Measurements from ENCODE around the gene ACSM4.
"Not testable (repeated sequence)": the region's sequence is repeated elsewhere in the genome, so short reads cannot be mapped to it uniquely, and the experiment has no call there.

ACSM4 gene

DNA sequence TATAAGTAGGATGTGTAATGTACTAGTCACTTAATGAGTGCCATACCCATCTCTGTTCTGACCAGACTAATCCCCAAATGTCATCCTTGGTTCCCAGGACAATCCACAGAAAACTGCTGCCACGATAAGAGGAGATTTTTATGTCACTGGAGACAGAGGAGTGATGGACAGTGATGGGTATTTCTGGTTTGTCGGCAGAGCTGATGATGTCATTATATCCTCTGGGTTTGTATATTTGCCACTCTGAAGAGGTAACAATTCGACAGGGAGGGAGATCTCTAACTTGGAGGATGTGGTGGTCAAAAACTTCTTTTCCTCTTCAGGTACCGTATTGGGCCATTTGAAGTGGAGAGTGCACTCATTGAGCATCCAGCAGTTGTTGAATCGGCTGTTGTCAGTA, 20.3 kb downstream of the ACSM4 start:
- no peak overlapping the region for H3K4me3 ChIP-seq (ENCODE audit: low read length)
- TF ChIP-seq, protein P1, sequence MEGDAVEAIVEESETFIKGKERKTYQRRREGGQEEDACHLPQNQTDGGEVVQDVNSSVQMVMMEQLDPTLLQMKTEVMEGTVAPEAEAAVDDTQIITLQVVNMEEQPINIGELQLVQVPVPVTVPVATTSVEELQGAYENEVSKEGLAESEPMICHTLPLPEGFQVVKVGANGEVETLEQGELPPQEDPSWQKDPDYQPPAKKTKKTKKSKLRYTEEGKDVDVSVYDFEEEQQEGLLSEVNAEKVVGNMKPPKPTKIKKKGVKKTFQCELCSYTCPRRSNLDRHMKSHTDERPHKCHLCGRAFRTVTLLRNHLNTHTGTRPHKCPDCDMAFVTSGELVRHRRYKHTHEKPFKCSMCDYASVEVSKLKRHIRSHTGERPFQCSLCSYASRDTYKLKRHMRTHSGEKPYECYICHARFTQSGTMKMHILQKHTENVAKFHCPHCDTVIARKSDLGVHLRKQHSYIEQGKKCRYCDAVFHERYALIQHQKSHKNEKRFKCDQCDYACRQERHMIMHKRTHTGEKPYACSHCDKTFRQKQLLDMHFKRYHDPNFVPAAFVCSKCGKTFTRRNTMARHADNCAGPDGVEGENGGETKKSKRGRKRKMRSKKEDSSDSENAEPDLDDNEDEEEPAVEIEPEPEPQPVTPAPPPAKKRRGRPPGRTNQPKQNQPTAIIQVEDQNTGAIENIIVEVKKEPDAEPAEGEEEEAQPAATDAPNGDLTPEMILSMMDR (IDR thresholded peaks at IDR 0.05; ENCODE audit: insufficient read depth, low read depth, low read length, missing control alignments) = no peak

DNA sequence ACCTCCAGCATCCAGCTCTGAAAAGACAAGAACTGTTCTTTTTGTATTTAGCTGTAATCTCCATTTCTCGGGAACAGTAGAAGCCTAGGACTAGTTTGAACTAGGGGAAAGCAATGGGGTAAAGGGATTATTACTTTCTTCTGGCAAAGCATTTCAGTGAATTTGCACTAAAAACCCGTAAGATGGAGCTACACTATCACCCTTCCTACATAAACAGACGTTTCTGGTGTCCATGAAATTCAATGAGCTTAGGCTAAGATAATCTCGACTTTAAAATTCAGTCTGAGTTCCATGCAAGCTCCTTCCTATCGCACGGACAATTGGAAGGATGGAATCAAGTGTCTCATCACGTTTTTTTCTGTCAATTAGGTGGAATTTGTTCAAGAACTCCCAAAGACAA, 24.0 kb downstream of the ACSM4 start:
- TF ChIP-seq, protein P1 (IDR thresholded peaks at IDR 0.05; ENCODE audit: insufficient read depth, low read depth, low read length, missing control alignments) = no peak
- DNase-seq (ENCODE audit: low read depth) = no peak
- no peak overlapping the region for H3K4me3 ChIP-seq (ENCODE audit: low read length)

More for the DNA sequence above, 20.3 kb downstream of the ACSM4 start:
- no peak for DNase-seq (ENCODE audit: low read depth)

DNA sequence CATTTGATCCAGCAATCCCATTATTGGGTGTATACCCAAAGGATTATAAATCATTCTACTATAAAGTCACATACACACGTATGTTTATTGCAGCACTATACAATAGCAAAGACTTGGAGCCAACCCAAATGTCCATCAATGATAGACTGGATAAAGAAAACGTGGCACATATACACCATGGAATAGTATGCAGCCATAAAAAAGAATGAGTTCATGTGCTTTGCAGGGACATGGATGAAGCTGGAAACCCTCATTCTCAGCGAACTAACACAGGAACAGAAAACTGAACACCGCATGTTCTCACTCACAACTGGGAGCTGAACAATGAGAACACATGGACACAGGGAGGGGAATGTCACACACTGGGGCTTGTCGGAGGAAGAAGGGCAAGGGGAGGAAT, 33.9 kb downstream of the ACSM4 start:
- DNase-seq (ENCODE audit: low read depth); H3K4me3 ChIP-seq (ENCODE audit: low read length): not testable (repeated sequence)

DNA sequence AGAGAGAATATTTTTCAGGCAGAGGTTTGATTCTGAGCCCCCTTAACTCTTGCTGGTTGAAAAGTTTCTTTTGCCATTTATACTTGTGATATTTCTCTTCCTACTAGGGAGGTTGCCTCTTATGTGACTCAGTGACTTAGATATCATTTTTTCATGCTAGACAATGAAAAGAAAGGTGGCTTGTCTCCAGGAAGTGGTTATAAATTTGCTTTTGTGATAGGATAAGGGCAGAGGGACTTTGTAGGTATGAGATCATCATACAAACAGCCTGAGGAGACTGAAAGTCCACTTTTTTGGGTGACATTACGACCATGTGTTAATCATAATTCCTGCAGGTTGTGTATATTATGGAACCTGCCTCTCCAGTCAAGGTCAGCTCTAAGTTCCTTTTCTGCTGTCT, 35.8 kb downstream of the ACSM4 start:
- no peak overlapping the region for H3K4me3 ChIP-seq (ENCODE audit: low read length)
- TF ChIP-seq, protein P1 (IDR thresholded peaks at IDR 0.05; ENCODE audit: insufficient read depth, low read depth, low read length, missing control alignments) = no peak
- DNase-seq (ENCODE audit: low read depth) = no peak

DNA sequence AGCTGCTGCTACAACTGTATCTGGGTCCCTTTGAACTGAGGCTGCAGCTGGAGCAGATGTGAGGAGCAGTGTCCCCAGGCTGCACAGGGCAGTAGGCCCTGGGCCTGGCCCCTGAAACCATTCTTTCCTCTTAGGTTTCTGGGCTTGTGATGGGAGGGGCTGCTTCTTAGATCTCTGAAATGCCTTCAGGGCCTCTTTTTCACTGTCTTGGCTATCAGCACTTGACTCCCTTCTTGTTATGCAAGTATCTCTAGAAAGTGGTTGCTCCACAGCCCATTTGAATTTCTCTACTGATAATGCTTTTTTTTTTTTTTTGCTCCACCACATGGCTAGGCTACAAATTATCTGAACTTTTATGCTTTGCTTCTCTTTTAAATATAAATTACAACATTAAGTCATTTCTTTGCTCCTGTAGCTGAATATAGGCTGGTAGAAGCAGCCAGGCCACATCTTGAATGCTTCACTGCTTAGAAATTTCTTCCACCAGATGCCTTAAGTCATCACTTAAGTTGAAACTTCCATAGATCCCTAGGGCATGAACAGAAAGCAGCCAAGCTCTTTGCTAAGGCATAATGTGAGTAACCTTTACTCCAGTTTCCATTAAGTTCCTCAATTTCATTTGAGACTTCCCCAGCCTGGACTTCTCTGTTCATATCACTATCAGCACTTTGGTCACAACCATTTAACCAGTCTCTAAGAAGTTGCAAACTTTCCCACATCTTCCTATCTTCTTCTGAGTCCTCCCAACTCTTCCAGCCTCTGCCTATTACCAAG, 41.1 kb downstream of the ACSM4 start:
- no peak overlapping the region for H3K4me3 ChIP-seq (ENCODE audit: low read length)
- peak; percentile 16 for DNase-seq (ENCODE audit: low read depth)
- TF ChIP-seq, protein P1 (IDR thresholded peaks at IDR 0.05; ENCODE audit: insufficient read depth, low read depth, low read length, missing control alignments) = no peak

DNA sequence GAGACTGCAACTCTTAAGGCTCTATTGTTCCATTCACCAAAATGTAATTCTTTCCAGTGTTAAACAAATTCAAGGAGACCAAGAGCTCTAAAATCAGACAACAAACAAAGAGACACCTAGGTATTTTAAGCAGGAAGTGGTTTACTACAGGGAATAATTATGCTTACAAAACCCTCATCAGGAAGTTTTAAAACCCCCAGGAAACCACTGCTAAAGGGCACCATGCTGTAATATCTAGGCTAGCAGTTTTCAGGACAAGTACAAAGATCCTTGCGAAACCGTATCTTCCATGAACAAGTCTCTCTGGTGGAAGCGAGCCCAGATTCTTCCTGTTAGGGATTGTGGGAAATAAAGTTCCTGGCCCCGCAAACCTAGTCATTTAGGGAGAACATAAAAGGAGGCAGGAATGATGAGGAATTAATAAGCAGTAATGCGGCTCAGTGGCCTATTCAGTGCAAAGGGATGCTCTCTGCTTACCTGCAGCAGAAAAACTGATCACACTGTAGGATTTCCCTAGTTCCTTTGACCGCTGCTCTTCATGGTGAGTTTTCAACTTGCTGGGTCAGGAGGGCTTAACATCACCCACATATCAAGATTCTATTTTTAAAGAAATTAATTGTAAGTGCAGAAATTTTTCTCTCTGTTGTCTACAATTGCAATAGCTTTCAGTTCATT, 42.8 kb downstream of the ACSM4 start:
- DNase-seq (ENCODE audit: low read depth) = no peak
- H3K4me3 ChIP-seq (ENCODE audit: low read length) = no peak overlapping the region
- TF ChIP-seq, protein P1 (IDR thresholded peaks at IDR 0.05; ENCODE audit: insufficient read depth, low read depth, low read length, missing control alignments) = no peak

DNA sequence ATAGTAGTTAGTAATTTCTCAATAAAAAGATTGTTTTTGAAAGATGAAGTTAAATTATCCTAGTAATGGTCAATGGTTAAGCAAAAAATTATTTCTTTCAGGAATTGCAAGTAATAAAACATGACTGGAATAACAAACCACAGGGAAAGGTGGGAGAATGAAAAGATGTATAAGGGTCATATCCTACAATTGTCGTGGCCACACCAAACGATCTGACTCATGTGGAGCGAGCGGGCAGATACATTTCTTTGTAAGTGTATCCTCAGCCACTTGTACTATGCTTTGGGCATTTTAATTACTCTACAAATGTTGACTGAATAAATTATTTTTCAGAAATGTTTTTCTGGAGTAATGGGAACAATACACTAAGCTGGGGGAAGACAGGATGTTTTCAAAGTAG, 45.5 kb downstream of the ACSM4 start:
- TF ChIP-seq, protein P1 (IDR thresholded peaks at IDR 0.05; ENCODE audit: insufficient read depth, low read depth, low read length, missing control alignments) = no peak
- DNase-seq (ENCODE audit: low read depth) = no peak
- H3K4me3 ChIP-seq (ENCODE audit: low read length) = no peak overlapping the region

Data from epithelial cell of esophagus (primary cell).